Body of pancreas (tissue), 4 donors: ENCODE measurements around the gene HNRNPA3. TPM values are rescaled to one million over a fixed set of nuclear protein-coding genes. Genes with fewer than 3 reads are reported as not detected.

Source experiments
- ATAC-seq: fragments of 150-250 bp; one replicate; pipeline ENCODE4 v1.9.1; 2016
- DNase-seq, 4 donors: peaks; one replicate each; pipeline ENCODE4 v3.0.0-alpha.2; 2019
- H3K27ac ChIP-seq, 4 donors: fragments of 200-600 bp; sonication (generic); 1 replicate in 3 of 4; 2 replicates in 1 of 4; pipeline versions ENCODE4 v1.5.1 to v1.6.1; 2016 to 2019; ENCODE audit warnings: mild to moderate bottlenecking in 1 of 4, mixed read lengths in 1 of 4, moderate library complexity in 1 of 4
- H3K27me3 ChIP-seq, 2 donors: fragments of 200-600 bp; sonication (generic); one replicate each; pipeline ENCODE4 v1.6.0; 2016; ENCODE audit warnings: mild to moderate bottlenecking in 1 of 2
- H3K36me3 ChIP-seq, 2 donors: fragments of 200-600 bp; sonication (generic); replicated peaks in 1 of 2; 2 replicates each; pipeline ENCODE4 v1.5.1; 2016; ENCODE audit warnings: low read depth in 2 of 2; ENCODE audit not compliant: insufficient read depth in 1 of 2
- H3K4me1 ChIP-seq: fragments of 200-600 bp; sonication (generic); one replicate; pipeline ENCODE4 v1.6.0; 2016
- H3K4me3 ChIP-seq, 2 donors: fragments of 200-600 bp; sonication (generic); 1 replicate in 1 of 2; 2 replicates in 1 of 2; pipeline ENCODE4 v1.5.1; 2016 to 2019
- H3K9me3 ChIP-seq, 3 donors: fragments of 200-600 bp; sonication (generic); 1 replicate in 2 of 3; 2 replicates in 1 of 3; pipeline ENCODE4 v1.5.1; 2016
- CTCF ChIP-seq, 7 experiments: fragments of 450-650 bp in 4 of 7; fragments of 200-600 bp in 3 of 7; sonication (generic) in 3 of 7; IDR thresholded peaks; one replicate each; pipeline ENCODE4 v1.5.1; 2016 to 2019; ENCODE audit warnings: antibody characterized with exemption in 7 of 7
- POLR2A ChIP-seq, 3 donors: fragments of 450-650 bp; IDR thresholded peaks; one replicate each; pipeline ENCODE4 v1.6.1; 2016; ENCODE audit warnings: antibody characterized with exemption in 3 of 3, mild to moderate bottlenecking in 2 of 3
- WGBS, 2 donors: methylation state at CpG; one replicate each; pipeline ENCODE4 v1.1.5; 2017; 5-methylcytosine and 5-hydroxymethylcytosine counted together
- intact Hi-C: fragments of 100-400 bp; cut with DNase I; formaldehyde crosslinking; loops from one replicate; pipeline ENCODE4 v1.15.1; 2023
- microRNA-seq, 2 donors: library from miRNA; unstranded; fragments of <30 nt; microRNA quantifications; one replicate each; pipeline ENCODE4, GENCODE V29; 2016; ENCODE audit warnings: borderline number of aligned reads in 2 of 2, borderline replicate concordance in 2 of 2
- small RNA-seq: library from RNA; depleted of rRNA; stranded (forward); fragments of <200 nt; gene quantifications from one replicate; pipeline ENCODE3, GENCODE V24; 2016
- total RNA-seq, 2 donors: library from RNA; depleted of rRNA; stranded (reverse); fragments of >200 nt; gene quantifications; one replicate each; pipeline ENCODE4 v1.1.0, GENCODE V29; 2016

Gene HNRNPA3
- total RNA-seq, 2 donors from 2014 or later, result 44.1 to 58.0 TPM

GRCh38 chr2:177272765-177273164, 60.2 kb downstream of the HNRNPA3 start:
- intact Hi-C loops, result no loop called here
- WGBS, 2 donors, result 89 to 93% methylated on average over 2 of the region's 2 CpGs
- TF ChIP-seq POLR2A (IDR thresholded peaks at IDR 0.05), result no peak
- TF ChIP-seq CTCF (IDR thresholded peaks at IDR 0.05), result no peak

GRCh38 chr2:177273408-177273807, 60.8 kb downstream of the HNRNPA3 start:
- no peak overlapping the region for H3K27ac ChIP-seq
- ATAC-seq (no peak), DNase-seq (no peak)
- H3K36me3 ChIP-seq, result no peaks in the 10 kb centered on the region
- H3K27me3 ChIP-seq, result no peaks in the 10 kb centered on the region
- intact Hi-C loops, result no loop called here
- TF ChIP-seq POLR2A (IDR thresholded peaks at IDR 0.05), result no peak
- no peak for TF ChIP-seq CTCF (IDR thresholded peaks at IDR 0.05)
- WGBS, 2 donors, result 34 to 37% methylated on average over 3 of the region's 3 CpGs
- H3K4me1 ChIP-seq, result peaks cover 7% of the 10 kb centered on the region
- no peak overlapping the region for H3K4me3 ChIP-seq
- no peaks in the 10 kb centered on the region for H3K9me3 ChIP-seq

More at GRCh38 chr2:177272765-177273164, 60.2 kb downstream of the HNRNPA3 start:
- DNase-seq, result no peak
- Histone ChIP-seq H3K27me3 (no peaks in the 10 kb centered on the region), H3K36me3 (no peaks in the 10 kb centered on the region), H3K27ac (no peak overlapping the region), H3K4me1 (peaks cover 7% of the 10 kb centered on the region), H3K4me3 (no peak overlapping the region), H3K9me3 (no peaks in the 10 kb centered on the region)
- ATAC-seq, result no peak

Small RNAs within 50 kb of the gene (microRNA-seq; reads per million reads assigned to microRNA genes)
- 0 reads per million in 2 donors for gene MIR3128

Small RNAs within 50 kb of the gene (small RNA-seq; reads per million reads assigned to genes)
- gene MIR3128 (not detected), gene RF00019 (not detected)

Other genes starting within 250 kb of the HNRNPA3 start
- 10 to 100 TPM; 45.1 to 55.4 TPM for gene NFE2L2, start 51.9 kb downstream of the HNRNPA3 start, total RNA-seq
- 10 to 100 TPM; 18.4 to 57.7 TPM for gene AGPS, start 180.0 kb downstream of the HNRNPA3 start, total RNA-seq